ENCODE results near the gene BACE2.

DNA sequence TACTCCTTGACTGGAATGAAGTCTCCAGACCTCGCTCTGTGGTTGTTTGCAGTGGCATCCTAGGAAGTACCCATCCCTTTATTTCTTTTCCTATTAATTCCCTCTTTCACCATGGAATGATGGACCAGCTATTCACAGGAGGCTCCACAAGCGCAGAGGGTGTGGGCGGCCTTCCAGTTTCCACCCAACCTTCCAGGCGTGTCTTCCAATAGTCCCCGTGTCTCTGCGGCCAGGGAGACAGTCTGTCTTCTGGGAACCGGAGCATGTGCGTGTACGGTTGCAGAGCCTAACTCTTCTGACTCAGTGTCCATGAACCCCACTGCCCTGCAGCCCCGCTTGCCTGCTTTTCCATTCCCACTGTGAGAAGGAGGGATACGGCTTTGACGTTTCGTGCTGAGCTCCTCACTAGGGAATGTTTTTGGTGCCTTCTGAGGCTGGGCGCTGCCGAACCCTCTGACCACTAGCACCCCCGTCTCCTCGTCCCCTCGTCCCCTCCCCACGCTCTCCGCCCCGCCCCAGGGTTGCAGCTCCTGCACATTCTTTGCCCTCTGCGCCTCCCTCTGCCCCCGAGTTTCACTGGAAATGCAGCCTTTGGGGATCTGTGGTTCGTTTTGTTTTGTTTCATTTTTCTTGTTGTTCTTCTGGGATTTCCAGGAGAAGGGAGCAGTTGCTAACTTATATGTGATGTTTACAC is 122.3 kb downstream of the BACE2 start:
- TF ChIP-seq EZH2 (IDR thresholded peaks at IDR 0.05; ENCODE audit: low read length), result no peak
- TF ChIP-seq, protein P1, sequence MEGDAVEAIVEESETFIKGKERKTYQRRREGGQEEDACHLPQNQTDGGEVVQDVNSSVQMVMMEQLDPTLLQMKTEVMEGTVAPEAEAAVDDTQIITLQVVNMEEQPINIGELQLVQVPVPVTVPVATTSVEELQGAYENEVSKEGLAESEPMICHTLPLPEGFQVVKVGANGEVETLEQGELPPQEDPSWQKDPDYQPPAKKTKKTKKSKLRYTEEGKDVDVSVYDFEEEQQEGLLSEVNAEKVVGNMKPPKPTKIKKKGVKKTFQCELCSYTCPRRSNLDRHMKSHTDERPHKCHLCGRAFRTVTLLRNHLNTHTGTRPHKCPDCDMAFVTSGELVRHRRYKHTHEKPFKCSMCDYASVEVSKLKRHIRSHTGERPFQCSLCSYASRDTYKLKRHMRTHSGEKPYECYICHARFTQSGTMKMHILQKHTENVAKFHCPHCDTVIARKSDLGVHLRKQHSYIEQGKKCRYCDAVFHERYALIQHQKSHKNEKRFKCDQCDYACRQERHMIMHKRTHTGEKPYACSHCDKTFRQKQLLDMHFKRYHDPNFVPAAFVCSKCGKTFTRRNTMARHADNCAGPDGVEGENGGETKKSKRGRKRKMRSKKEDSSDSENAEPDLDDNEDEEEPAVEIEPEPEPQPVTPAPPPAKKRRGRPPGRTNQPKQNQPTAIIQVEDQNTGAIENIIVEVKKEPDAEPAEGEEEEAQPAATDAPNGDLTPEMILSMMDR (optimal IDR thresholded peaks at IDR 0.05 in 1 of 3, IDR thresholded peaks at IDR 0.05 in 1 of 3, conservative IDR thresholded peaks at IDR 0.05 in 1 of 3; ENCODE audit: extremely low read depth in 1 of 3, insufficient read depth in 2 of 3, low read length in 3 of 3), result no peak

Data from keratinocyte (primary cell).